ENCODE measurements around the gene CEP97.
A peak's percentile ranks its signal among the peaks of the same experiment; 100 is the strongest.

The CEP97 gene

GRCh38 chr3:101813817-101814440, 89.5 kb downstream of the CEP97 start:
- TF ChIP-seq, protein P1, sequence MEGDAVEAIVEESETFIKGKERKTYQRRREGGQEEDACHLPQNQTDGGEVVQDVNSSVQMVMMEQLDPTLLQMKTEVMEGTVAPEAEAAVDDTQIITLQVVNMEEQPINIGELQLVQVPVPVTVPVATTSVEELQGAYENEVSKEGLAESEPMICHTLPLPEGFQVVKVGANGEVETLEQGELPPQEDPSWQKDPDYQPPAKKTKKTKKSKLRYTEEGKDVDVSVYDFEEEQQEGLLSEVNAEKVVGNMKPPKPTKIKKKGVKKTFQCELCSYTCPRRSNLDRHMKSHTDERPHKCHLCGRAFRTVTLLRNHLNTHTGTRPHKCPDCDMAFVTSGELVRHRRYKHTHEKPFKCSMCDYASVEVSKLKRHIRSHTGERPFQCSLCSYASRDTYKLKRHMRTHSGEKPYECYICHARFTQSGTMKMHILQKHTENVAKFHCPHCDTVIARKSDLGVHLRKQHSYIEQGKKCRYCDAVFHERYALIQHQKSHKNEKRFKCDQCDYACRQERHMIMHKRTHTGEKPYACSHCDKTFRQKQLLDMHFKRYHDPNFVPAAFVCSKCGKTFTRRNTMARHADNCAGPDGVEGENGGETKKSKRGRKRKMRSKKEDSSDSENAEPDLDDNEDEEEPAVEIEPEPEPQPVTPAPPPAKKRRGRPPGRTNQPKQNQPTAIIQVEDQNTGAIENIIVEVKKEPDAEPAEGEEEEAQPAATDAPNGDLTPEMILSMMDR (IDR thresholded peaks at IDR 0.05): peak; percentile 67

DNA sequence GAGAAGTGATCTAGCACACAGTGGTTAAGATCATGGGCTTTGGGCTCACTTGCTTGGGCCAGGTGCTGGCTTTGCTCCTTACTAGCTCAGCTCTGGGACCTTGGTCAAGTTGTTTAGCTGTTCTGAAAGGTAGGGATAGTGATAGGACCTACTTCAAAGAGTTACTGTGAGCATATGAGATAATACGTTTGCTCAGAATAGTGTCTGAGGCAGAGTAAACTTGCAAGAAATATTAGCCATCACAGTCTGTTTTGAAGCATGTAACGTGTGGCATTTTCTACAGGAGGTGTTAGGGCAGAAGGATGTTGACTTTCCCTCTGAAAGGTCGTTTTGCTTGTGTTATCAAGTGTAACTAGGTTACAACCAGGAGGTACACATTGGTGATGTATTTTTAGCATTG, 90.4 kb downstream of the CEP97 start:
- TF ChIP-seq, protein P1 (IDR thresholded peaks at IDR 0.05): no peak

- TF ChIP-seq, protein P1 (IDR thresholded peaks at IDR 0.05): no peak
These were observed 92.1 kb downstream of the CEP97 start for GRCh38 chr3:101816215-101817149.

GRCh38 chr3:101817992-101818391, 93.6 kb downstream of the CEP97 start:
- TF ChIP-seq, protein P1 (IDR thresholded peaks at IDR 0.05): no peak

GRCh38 chr3:101819649-101820206, 95.3 kb downstream of the CEP97 start:
- TF ChIP-seq, protein P1 (IDR thresholded peaks at IDR 0.05): no peak
